GM12873 (cell line): ENCODE results near the gene PDE8B.

Source experiments
- TF ChIP-seq, protein P1 (sequence below): IDR thresholded peaks from 2 replicates; pipeline ENCODE4 v1.5.1; 2012; ENCODE audit warnings: low read depth, mild to moderate bottlenecking, moderate library complexity, low read length, control low read depth; ENCODE audit not compliant: insufficient read depth; ENCODE audit errors: missing control alignments

Gene PDE8B

DNA sequence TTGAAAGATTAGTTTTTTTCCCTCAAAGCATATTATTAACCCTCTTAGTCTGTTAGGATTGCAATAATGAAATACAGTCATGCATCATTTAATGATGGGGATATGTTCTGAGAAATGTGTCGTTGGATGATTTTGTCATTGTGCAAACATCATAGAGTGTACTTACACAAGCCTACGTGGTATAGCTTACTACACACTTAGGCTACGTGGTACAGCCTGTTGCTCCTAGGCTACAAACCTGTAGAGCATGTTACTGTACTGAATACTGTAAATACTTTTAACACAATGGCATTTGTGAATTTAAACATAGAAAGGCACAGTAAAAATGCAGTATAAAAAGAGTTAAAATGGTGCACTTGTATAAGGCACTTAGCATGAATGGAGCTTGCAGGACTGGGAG is 132.7 kb downstream of the PDE8B start:
- TF ChIP-seq, protein P1, sequence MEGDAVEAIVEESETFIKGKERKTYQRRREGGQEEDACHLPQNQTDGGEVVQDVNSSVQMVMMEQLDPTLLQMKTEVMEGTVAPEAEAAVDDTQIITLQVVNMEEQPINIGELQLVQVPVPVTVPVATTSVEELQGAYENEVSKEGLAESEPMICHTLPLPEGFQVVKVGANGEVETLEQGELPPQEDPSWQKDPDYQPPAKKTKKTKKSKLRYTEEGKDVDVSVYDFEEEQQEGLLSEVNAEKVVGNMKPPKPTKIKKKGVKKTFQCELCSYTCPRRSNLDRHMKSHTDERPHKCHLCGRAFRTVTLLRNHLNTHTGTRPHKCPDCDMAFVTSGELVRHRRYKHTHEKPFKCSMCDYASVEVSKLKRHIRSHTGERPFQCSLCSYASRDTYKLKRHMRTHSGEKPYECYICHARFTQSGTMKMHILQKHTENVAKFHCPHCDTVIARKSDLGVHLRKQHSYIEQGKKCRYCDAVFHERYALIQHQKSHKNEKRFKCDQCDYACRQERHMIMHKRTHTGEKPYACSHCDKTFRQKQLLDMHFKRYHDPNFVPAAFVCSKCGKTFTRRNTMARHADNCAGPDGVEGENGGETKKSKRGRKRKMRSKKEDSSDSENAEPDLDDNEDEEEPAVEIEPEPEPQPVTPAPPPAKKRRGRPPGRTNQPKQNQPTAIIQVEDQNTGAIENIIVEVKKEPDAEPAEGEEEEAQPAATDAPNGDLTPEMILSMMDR, result no peak

DNA sequence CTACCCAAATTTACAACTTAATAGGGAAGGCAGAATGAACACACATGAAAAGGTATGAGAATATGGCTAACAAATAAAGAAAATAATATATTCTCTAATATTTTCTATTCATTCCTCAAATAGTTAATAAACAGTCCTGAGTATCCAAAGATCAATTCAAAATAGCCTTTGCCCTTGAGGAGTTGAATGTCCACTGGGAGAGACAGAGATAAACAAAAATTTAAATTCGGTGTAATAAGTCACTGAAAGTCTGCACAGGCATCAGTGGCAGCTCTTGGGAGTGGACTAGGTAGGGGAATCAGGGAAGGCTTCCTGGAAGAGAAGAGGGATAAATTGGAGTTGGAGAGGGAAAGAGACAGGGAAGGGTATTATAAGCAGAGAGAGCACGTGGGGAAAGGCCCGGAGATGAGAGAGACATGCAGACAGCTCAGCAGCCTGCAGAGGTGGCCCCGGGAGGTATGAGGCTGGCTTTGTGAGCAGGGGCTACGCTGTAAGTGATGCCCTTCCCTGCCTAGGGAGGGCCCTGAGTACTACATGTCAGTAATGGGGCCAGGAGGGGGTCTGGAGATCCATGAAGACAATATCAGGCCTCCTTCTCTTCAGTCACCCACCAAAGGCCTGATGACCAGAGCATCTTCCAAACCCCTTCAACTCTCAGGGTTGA is 137.1 kb downstream of the PDE8B start:
- TF ChIP-seq, protein P1, result no peak

DNA sequence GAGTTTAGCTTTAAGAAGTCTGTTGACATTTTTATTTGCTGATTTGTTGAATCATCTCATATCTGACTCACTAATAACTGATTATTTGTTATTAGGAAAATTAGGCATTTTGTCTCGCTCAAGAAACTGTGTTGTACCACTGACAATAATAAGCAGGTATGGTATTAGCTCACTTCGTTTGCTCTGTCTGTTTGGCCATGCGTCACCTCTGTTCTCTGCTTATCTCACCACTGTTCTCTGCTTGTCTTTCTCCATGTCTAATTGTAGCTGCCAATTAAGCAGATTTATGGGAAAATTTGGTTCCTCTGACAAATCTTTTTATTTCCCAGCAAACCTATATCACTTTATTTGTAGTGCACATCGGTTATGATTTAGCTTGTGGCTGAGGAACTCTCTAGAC is 142.8 kb downstream of the PDE8B start:
- TF ChIP-seq, protein P1, result no peak

DNA sequence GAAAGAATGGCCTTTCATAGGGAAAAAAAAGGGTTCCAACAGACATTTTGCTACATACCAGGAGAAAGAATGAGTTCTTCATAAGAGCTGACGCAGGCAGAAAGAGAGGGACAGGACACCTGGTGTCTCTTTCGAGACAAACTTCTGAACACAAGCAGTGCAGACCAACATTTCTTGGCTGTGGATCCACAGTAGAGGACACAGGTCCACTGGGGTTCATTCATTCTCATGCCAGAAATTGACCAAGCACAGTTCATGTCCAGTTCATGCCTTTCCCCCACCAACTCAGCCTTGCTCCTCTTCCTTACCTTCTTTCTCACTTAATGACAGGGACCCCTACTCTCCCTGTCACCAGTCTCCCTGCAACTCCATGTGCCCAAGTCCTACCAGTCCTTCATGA is 144.0 kb downstream of the PDE8B start:
- TF ChIP-seq, protein P1, result no peak

GRCh38 chr5:77355080-77355479 is 144.6 kb downstream of the PDE8B start:
- TF ChIP-seq, protein P1, result no peak

DNA sequence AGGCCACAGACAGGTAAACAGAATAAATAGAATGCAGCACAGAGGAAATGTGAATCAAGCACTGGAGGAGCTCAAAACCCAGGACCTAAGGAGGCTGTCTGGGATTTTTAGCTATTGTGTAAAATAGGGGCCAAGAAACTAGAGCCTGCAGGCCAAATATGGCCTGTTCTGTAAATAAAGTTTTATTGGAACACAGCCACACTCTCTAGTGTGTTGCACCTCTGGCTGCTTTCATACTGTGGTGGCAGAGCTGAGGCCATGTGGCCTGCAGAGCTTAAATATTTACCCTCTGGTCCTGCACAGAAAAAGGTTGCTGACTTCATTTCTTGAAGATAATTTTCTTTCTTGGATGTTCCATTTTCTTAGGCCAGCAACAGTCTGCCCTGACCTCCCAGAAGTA is 145.3 kb downstream of the PDE8B start:
- TF ChIP-seq, protein P1, result no peak

DNA sequence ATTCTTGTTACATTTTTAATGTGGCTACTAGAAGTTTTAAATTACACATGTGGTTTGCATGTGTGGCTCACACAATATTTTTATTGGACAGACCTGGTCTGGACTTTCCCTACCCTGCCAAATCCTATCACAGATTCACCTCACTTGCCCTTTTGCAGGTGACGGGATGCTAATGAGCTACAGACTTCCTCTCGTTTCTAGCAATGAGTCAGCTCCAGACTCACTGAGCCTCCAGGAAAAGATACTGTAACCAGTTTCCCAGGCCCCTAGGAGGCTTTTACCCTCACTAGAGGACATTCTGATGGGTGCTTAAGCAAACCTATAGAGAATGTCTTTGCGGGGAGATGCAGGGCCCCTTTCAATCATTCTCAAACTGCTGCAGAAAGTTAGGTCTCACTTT is 146.3 kb downstream of the PDE8B start:
- TF ChIP-seq, protein P1, result no peak
